GM06990 (cell line): Measurements from ENCODE around the gene ADCY9.

Source experiments
- DNase-seq: peaks from one replicate; pipeline ENCODE4 v3.0.0-alpha.2; 2011; ENCODE audit not compliant: insufficient read length; ENCODE audit errors: extremely low read depth
- H3K27me3 ChIP-seq: replicated peaks from 2 replicates; pipeline ENCODE4 v1.6.0; 2011; ENCODE audit warnings: low read length; ENCODE audit not compliant: control insufficient read depth, insufficient read depth
- H3K36me3 ChIP-seq: 2 replicates; pipeline ENCODE4 v1.5.1; 2011; ENCODE audit warnings: low read length; ENCODE audit not compliant: control insufficient read depth, insufficient read depth
- H3K4me3 ChIP-seq: replicated peaks from 2 replicates; pipeline ENCODE4 v1.5.1; 2011; ENCODE audit warnings: low read depth, mild to moderate bottlenecking, control low read depth, low read length
- TF ChIP-seq, protein P1 (sequence below): IDR thresholded peaks from 2 replicates; pipeline ENCODE4 v1.5.1; 2011; ENCODE audit warnings: low read length, control low read depth, mild to moderate bottlenecking, inconsistent platforms; ENCODE audit not compliant: insufficient read depth, poor library complexity, severe bottlenecking

ADCY9 gene

DNA sequence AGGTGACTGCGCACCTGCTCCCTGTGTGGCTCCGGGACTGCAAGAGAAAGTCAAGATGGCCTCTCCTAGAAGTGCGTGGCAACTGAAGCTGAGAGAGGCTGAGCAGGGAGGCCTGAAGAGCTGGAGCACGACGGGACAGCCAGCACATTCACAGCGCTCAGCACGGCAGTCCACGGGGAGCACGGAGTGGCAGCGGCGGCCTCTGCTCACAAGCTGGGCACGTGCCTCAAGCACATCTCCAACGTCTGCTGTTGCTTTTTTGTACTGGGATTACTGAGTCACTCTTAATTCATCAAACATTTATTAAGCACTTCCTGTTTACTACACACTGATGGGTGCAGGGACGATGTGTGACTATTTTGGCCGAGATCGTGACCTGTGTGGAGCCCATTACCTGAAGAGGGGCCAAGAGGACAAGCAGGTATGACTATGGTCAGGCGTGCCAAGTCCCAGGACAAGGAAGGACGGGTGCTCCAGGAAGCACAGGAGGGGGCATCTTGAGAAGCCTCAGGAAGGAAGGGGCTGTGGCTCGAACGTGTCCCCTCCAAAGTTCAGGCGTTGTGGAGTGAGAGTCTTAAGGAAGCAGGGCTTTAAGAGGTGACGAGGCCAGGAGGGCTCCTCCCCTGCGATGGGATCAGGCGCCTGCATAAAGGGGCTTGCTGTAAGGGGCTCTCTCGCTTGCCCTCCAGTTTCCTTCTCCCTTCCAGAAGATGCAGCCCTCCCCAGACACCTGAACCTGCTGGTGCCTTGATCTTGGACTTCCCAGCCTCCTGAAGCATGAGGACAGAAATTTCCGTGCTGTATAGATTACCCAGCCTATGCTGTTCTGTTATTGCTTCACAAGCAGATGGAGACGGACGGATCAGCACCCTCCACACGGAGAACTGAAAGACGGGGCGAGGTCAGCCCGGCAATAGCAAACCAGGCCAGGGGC, 105.8 kb downstream of the ADCY9 start:
- Histone ChIP-seq H3K27me3 (no peaks in the 10 kb centered on the region; the same call in 1 of the 2 replicates), H3K4me3 (no peak overlapping the region), H3K36me3 (no peaks in the 10 kb centered on the region)
- TF ChIP-seq, protein P1, sequence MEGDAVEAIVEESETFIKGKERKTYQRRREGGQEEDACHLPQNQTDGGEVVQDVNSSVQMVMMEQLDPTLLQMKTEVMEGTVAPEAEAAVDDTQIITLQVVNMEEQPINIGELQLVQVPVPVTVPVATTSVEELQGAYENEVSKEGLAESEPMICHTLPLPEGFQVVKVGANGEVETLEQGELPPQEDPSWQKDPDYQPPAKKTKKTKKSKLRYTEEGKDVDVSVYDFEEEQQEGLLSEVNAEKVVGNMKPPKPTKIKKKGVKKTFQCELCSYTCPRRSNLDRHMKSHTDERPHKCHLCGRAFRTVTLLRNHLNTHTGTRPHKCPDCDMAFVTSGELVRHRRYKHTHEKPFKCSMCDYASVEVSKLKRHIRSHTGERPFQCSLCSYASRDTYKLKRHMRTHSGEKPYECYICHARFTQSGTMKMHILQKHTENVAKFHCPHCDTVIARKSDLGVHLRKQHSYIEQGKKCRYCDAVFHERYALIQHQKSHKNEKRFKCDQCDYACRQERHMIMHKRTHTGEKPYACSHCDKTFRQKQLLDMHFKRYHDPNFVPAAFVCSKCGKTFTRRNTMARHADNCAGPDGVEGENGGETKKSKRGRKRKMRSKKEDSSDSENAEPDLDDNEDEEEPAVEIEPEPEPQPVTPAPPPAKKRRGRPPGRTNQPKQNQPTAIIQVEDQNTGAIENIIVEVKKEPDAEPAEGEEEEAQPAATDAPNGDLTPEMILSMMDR, result no peak
- no peak for DNase-seq

GRCh38 chr16:4009177-4009576, 107.1 kb downstream of the ADCY9 start:
- Histone ChIP-seq H3K27me3 (no peaks in the 10 kb centered on the region; the same call in none of the 2 replicates), H3K4me3 (no peak overlapping the region), H3K36me3 (no peaks in the 10 kb centered on the region)
- TF ChIP-seq, protein P1, result no peak
- no peak for DNase-seq

DNA sequence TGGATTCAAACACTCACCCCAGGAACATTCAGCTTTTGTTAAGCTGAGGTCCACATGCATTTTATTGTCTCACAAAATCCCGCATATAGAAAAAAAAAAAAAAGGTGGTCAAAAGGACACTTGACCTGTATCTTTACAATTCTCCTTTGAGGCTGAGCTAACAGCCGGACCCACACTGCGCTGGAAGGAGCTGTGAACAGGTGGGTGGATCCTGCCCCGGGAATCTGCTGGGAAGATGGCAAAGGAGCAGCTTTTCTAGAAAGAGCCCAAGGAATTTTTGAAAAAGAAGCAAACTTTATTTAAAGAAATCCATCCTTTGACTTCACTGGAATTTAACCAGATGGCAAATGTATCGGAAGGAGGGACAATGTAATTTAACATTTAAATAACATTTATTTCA, 108.1 kb downstream of the ADCY9 start:
- TF ChIP-seq, protein P1, result no peak
- DNase-seq, result no peak
- no peaks in the 10 kb centered on the region for H3K36me3 ChIP-seq
- H3K4me3 ChIP-seq, result no peak overlapping the region
- H3K27me3 ChIP-seq, result no peaks in the 10 kb centered on the region; the same call in none of the 2 replicates

- Histone ChIP-seq H3K27me3 (no peaks in the 10 kb centered on the region; the same call in none of the 2 replicates), H3K36me3 (no peaks in the 10 kb centered on the region), H3K4me3 (no peak overlapping the region)
- TF ChIP-seq, protein P1, result no peak
- DNase-seq, result no peak
These were observed 109.7 kb downstream of the ADCY9 start for GRCh38 chr16:4006397-4006999.

DNA sequence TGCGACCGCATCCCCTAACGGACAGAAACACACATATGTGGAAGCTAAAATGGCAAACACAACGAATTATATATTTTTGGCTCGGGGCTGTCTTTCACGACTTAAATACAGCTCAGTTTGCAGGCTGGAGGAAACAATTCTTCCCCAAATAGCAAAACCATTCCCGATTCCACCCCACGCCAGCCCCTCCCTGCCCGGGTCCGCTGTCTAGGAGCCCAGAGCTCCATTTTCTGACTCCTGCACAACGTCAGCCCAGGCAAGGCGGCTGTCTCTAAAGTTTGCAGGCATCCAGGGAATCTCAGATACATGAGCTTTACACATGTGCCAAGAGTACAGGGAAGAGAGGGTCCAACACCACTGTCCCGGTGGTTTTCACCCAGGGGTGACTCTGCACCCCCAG, 110.5 kb downstream of the ADCY9 start:
- DNase-seq, result no peak
- H3K36me3 ChIP-seq, result no peaks in the 10 kb centered on the region
- TF ChIP-seq, protein P1, result no peak
- no peak overlapping the region for H3K4me3 ChIP-seq
- H3K27me3 ChIP-seq, result no peaks in the 10 kb centered on the region; the same call in none of the 2 replicates
